Measurements from ENCODE around the gene APOM.
A peak's percentile ranks its signal among the peaks of the same experiment; 100 is the strongest.

APOM gene

GRCh38 chr6:31659649-31660380 is 4.1 kb downstream of the APOM start:
- peak; percentile 7 for DNase-seq

GRCh38 chr6:31660381-31661261 is 4.9 kb downstream of the APOM start, which contains the start of gene C6orf47:
C6orf47 (minus strand) TSS chr6:31660778; CDS start chr6:31659947, 831 bp downstream.
- peak; percentile 79 for DNase-seq

GRCh38 chr6:31661262-31662123 is 5.8 kb downstream of the APOM start:
- DNase-seq = peak; percentile 22

GRCh38 chr6:31662124-31662723 is 6.5 kb downstream of the APOM start:
- DNase-seq = no peak

GRCh38 chr6:31663126-31663960 is 7.6 kb downstream of the APOM start:
- peak; percentile 10 for DNase-seq

GRCh38 chr6:31663961-31664789 is 8.5 kb downstream of the APOM start:
- DNase-seq = peak; percentile 48

- DNase-seq = peak; percentile 98
Observed at GRCh38 chr6:31664790-31665500, 9.3 kb downstream of the APOM start, which contains the start of gene GPANK1. GPANK1 (minus strand) TSS chr6:31664997; CDS start chr6:31664478, 519 bp downstream.

- peak; percentile 98 for DNase-seq
Observed at GRCh38 chr6:31665501-31666336, 10.0 kb downstream of the APOM start, which contains the start of gene CSNK2B. CSNK2B (plus strand) TSS chr6:31666080; CDS start chr6:31666832, 752 bp downstream.

- no peak for DNase-seq
Observed at GRCh38 chr6:31666337-31666965, 10.8 kb downstream of the APOM start.

GRCh38 chr6:31669676-31670075 is 14.0 kb downstream of the APOM start, which contains the start of gene LY6G5B:
LY6G5B (plus strand) TSS chr6:31669976; CDS start chr6:31670951, 975 bp downstream.
- DNase-seq = no peak

GRCh38 chr6:31676322-31676903 is 20.7 kb downstream of the APOM start:
- DNase-seq = peak; percentile 38

- peak; percentile 2 for DNase-seq
Observed at GRCh38 chr6:31676904-31677303, 21.2 kb downstream of the APOM start.

- DNase-seq = no peak
Observed at GRCh38 chr6:31677955-31678354, 22.3 kb downstream of the APOM start.

GRCh38 chr6:31680226-31681134 is 24.8 kb downstream of the APOM start, which contains the start of gene LY6G5C:
LY6G5C (minus strand) TSS chr6:31681067; CDS start chr6:31680373, 694 bp downstream.
- DNase-seq = peak; percentile 71

- peak; percentile 11 for DNase-seq
Observed at GRCh38 chr6:31681135-31681671, 25.5 kb downstream of the APOM start.

GRCh38 chr6:31683591-31683990 is 27.9 kb downstream of the APOM start:
- no peak for DNase-seq

Measured in MV-4-11 (cell line).